Measurements from ENCODE around the gene STK11. TPM values are rescaled to one million over a fixed set of nuclear protein-coding genes. Genes with fewer than 3 reads are reported as not detected.
A peak's percentile ranks its signal among the peaks of the same experiment; 100 is the strongest.

The STK11 gene
- total RNA-seq, 1 donor from 2014 or later: 59.3 TPM

- H3K27ac Mint-ChIP-seq: no peak overlapping the region
- H3K36me3 Mint-ChIP-seq (ENCODE audit: insufficient read depth): peaks cover 7% of the 10 kb centered on the region
- no peak for TF ChIP-seq CTCF (IDR thresholded peaks at IDR 0.05; ENCODE audit: unreplicated experiment)
- H3K4me3 Mint-ChIP-seq (ENCODE audit: low read depth): no peak overlapping the region
- no peak for DNase-seq (ENCODE audit: low spot score, unreplicated experiment)
- peaks cover 7% of the 10 kb centered on the region for H3K4me1 Mint-ChIP-seq (ENCODE audit: low read depth)
- no peaks in the 10 kb centered on the region for H3K27me3 Mint-ChIP-seq
- H3K9me3 Mint-ChIP-seq (ENCODE audit: low read depth): no peaks in the 10 kb centered on the region
Measured at GRCh38 chr19:1214862-1215731, 9.5 kb downstream of the STK11 start.

GRCh38 chr19:1216756-1217155 lies 11.2 kb downstream of the STK11 start:
- TF ChIP-seq CTCF (IDR thresholded peaks at IDR 0.05; ENCODE audit: unreplicated experiment): no peak
- Mint-ChIP-seq H3K36me3 (ENCODE audit: insufficient read depth) (peaks cover 4% of the 10 kb centered on the region), H3K27ac (peak overlapping the region; percentile 24), H3K4me3 (ENCODE audit: low read depth) (no peak overlapping the region), H3K9me3 (ENCODE audit: low read depth) (no peaks in the 10 kb centered on the region), H3K4me1 (ENCODE audit: low read depth) (peaks cover 6% of the 10 kb centered on the region), H3K27me3 (no peaks in the 10 kb centered on the region)
- no peak for DNase-seq (ENCODE audit: low spot score, unreplicated experiment)

- no peak overlapping the region for H3K4me3 Mint-ChIP-seq (ENCODE audit: low read depth)
- no peaks in the 10 kb centered on the region for H3K9me3 Mint-ChIP-seq (ENCODE audit: low read depth)
- H3K27ac Mint-ChIP-seq: peak overlapping the region; percentile 24
Measured at GRCh38 chr19:1217366-1217765, 11.8 kb downstream of the STK11 start.

GRCh38 chr19:1218751-1219567 lies 13.4 kb downstream of the STK11 start:
- H3K27me3 Mint-ChIP-seq: no peaks in the 10 kb centered on the region
- no peak for DNase-seq (ENCODE audit: low spot score, unreplicated experiment)
- H3K36me3 Mint-ChIP-seq (ENCODE audit: insufficient read depth): no peaks in the 10 kb centered on the region
- H3K4me1 Mint-ChIP-seq (ENCODE audit: low read depth): peaks cover 2% of the 10 kb centered on the region
- no peak overlapping the region for H3K27ac Mint-ChIP-seq
- no peak overlapping the region for H3K4me3 Mint-ChIP-seq (ENCODE audit: low read depth)
- TF ChIP-seq CTCF (IDR thresholded peaks at IDR 0.05; ENCODE audit: unreplicated experiment): no peak
- H3K9me3 Mint-ChIP-seq (ENCODE audit: low read depth): no peaks in the 10 kb centered on the region

More at GRCh38 chr19:1217366-1217765, 11.8 kb downstream of the STK11 start:
- peaks cover 4% of the 10 kb centered on the region for H3K36me3 Mint-ChIP-seq (ENCODE audit: insufficient read depth)
- TF ChIP-seq CTCF (IDR thresholded peaks at IDR 0.05; ENCODE audit: unreplicated experiment): no peak
- no peaks in the 10 kb centered on the region for H3K27me3 Mint-ChIP-seq
- DNase-seq (ENCODE audit: low spot score, unreplicated experiment): no peak
- H3K4me1 Mint-ChIP-seq (ENCODE audit: low read depth): peaks cover 6% of the 10 kb centered on the region

GRCh38 chr19:1219786-1220476 lies 14.4 kb downstream of the STK11 start:
- Mint-ChIP-seq H3K4me3 (ENCODE audit: low read depth) (no peak overlapping the region), H3K9me3 (ENCODE audit: low read depth) (no peaks in the 10 kb centered on the region), H3K36me3 (ENCODE audit: insufficient read depth) (no peaks in the 10 kb centered on the region), H3K27me3 (no peaks in the 10 kb centered on the region), H3K4me1 (ENCODE audit: low read depth) (no peaks in the 10 kb centered on the region), H3K27ac (no peak overlapping the region)
- no peak for DNase-seq (ENCODE audit: low spot score, unreplicated experiment)
- TF ChIP-seq CTCF (IDR thresholded peaks at IDR 0.05; ENCODE audit: unreplicated experiment): no peak

Measured in progenitor cell of endocrine pancreas (in vitro differentiated cells).